Activated CD8-positive, alpha-beta T cell treated with anti-CD3 and anti-CD28 coated beads, Interleukin-2, amount 10 ng/mL, durations not matched to agents 7 days and 5 days (primary cell): ENCODE results near the gene KNOP1. TPM values are rescaled to one million over a fixed set of nuclear protein-coding genes. Genes with fewer than 3 reads are reported as not detected.
"Not testable (repeated sequence)": the region's sequence is repeated elsewhere in the genome, so short reads cannot be mapped to it uniquely, and the experiment has no call there.

ENCODE experiments used
- ATAC-seq: fragments of 150-1000 bp; cut with Tn5 transposase; one replicate; pipeline ENCODE4 v1.10.0; 2021; ENCODE audit warnings: moderate library complexity
- CTCF ChIA-PET: fragments of 350-600 bp; sonication (Branson Sonifier 250); formaldehyde crosslinking; loops from one replicate; lab custom pipeline; 2021; ENCODE audit warnings: antibody characterized with exemption; lab: Charles Lee
- POLR2A ChIA-PET: fragments of 350-600 bp; sonication (Branson Sonifier 250); formaldehyde crosslinking; loops from one replicate; lab custom pipeline; 2021; ENCODE audit warnings: antibody characterized with exemption; lab: Charles Lee
- DNase-seq: peaks from one replicate; pipeline ENCODE4 v3.0.0-alpha.2; 2020
- H3K27ac Mint-ChIP-seq: one replicate; pipeline ENCODE4 v1.8.0; 2021; ENCODE audit warnings: mild to moderate bottlenecking, mixed read lengths
- H3K27me3 Mint-ChIP-seq: one replicate; pipeline ENCODE4 v1.8.0; 2021; ENCODE audit warnings: low read depth, mixed read lengths
- H3K36me3 Mint-ChIP-seq: one replicate; pipeline ENCODE4 v1.8.0; 2021; ENCODE audit warnings: low read depth, mixed read lengths
- H3K4me1 Mint-ChIP-seq: one replicate; pipeline ENCODE4 v1.8.0; 2021; ENCODE audit warnings: low read depth, mixed read lengths
- H3K4me3 Mint-ChIP-seq: one replicate; pipeline ENCODE4 v1.8.0; 2021; ENCODE audit warnings: mild to moderate bottlenecking, mixed read lengths
- H3K9me3 Mint-ChIP-seq: one replicate; pipeline ENCODE4 v1.8.0; 2022; ENCODE audit warnings: mixed read lengths; ENCODE audit not compliant: insufficient read depth
- total RNA-seq, 2 experiments: library from RNA; stranded (reverse); gene quantifications; one replicate each; pipeline ENCODE4 v1.2.3, GENCODE V29; 2021

The KNOP1 gene
- total RNA-seq, 2 experiments from 2014 or later = 22.0 to 23.7 TPM

- ChIA-PET POLR2A (no interaction called here), CTCF (no interaction called here)
- no peak overlapping the region for H3K4me3 Mint-ChIP-seq
- peaks cover 29% of the 10 kb centered on the region for H3K4me1 Mint-ChIP-seq
- no peak overlapping the region for H3K27ac Mint-ChIP-seq
- DNase-seq (no peak), ATAC-seq (no peak)
- H3K36me3 Mint-ChIP-seq = peaks cover 46% of the 10 kb centered on the region
- H3K9me3 Mint-ChIP-seq = no peaks in the 10 kb centered on the region
- H3K27me3 Mint-ChIP-seq = no peaks in the 10 kb centered on the region
Measured at GRCh38 chr16:19688396-19689024, 29.5 kb downstream of the KNOP1 start.

- no peak overlapping the region for H3K27ac Mint-ChIP-seq
- ChIA-PET POLR2A (no interaction called here), CTCF (no interaction called here)
- H3K9me3 Mint-ChIP-seq = no peaks in the 10 kb centered on the region
- H3K36me3 Mint-ChIP-seq = peaks cover 54% of the 10 kb centered on the region
- peaks cover 29% of the 10 kb centered on the region for H3K4me1 Mint-ChIP-seq
- no peak for DNase-seq
- no peaks in the 10 kb centered on the region for H3K27me3 Mint-ChIP-seq
- no peak for ATAC-seq
- H3K4me3 Mint-ChIP-seq = no peak overlapping the region
Measured at GRCh38 chr16:19687279-19687678, 30.7 kb downstream of the KNOP1 start.

DNA sequence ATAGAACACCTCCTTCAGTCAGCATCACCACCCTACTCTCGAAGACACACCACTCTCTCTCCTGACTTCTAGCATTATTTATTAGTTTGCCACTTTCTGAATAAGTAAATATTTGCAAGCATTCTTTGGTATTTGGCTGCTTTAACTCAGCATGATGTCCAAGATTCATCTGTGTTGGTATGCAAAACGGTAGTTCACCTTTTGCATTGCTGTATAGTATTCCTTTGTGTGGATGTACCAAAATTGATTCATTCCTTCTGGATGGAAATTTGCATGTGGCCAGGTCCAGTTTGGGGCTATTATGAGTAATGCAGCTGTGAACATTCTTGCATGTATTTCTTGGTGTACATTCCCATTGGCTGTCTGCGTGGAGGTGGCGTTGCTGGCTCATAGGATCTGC lies 32.9 kb downstream of the KNOP1 start:
- DNase-seq (no peak), ATAC-seq (no peak)
- peaks cover 22% of the 10 kb centered on the region for H3K4me1 Mint-ChIP-seq
- H3K36me3 Mint-ChIP-seq = peaks cover 51% of the 10 kb centered on the region
- no peak overlapping the region for H3K27ac Mint-ChIP-seq
- H3K27me3 Mint-ChIP-seq = no peaks in the 10 kb centered on the region
- ChIA-PET CTCF (no interaction called here), POLR2A (no interaction called here)
- H3K9me3 Mint-ChIP-seq = no peaks in the 10 kb centered on the region
- no peak overlapping the region for H3K4me3 Mint-ChIP-seq

DNA sequence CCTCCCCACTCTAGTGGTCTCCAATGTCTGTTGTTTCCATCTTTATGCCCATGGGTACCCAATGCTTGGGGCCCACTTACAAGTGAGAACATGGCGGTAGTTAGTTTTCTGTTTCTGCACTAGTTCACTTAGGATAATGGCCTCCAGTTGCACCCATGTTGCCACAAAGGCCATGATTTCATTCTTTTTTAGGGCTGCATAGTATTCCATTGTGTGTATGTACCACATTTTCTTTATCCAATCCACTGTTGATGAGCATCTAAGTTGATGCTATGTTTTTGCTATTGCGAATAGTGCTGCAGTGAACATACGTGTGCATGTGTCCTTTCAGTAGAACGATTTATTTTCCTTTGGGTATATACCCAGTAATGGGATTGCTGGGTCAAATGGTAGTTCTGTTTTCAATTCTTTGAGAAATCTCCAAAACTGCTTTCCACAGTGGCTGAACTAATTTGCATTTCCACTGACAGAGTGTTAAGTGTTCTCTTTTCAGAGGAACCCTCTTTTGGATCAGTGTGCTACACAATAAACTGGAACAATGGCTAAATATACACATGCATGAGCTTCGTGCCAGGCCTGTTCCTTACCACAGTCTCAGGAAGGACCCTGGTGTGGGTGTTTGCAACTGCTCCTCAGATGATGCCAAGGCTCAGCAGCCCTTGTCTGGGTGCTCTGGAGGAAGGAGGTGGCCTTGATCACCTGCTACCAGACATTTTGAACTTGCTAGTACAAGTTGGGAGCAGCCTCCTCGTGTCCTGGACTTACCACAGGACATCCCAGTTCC lies 34.4 kb downstream of the KNOP1 start:
- H3K27ac Mint-ChIP-seq = no peak overlapping the region

GRCh38 chr16:19681637-19682036 lies 36.4 kb downstream of the KNOP1 start:
- no peak overlapping the region for H3K27ac Mint-ChIP-seq
- ChIA-PET POLR2A (no interaction called here), CTCF (interaction anchor here (1.2 kb wide), 1 partner anchor 13 kb away, joined by 3 read pairs; no protein-coding TSS in a partner anchor)
- no peaks in the 10 kb centered on the region for H3K27me3 Mint-ChIP-seq
- no peak overlapping the region for H3K4me3 Mint-ChIP-seq
- H3K36me3 Mint-ChIP-seq = peaks cover 34% of the 10 kb centered on the region
- no peaks in the 10 kb centered on the region for H3K4me1 Mint-ChIP-seq
- DNase-seq = no peak
- no peak for ATAC-seq
- H3K9me3 Mint-ChIP-seq = no peaks in the 10 kb centered on the region

More for the DNA sequence above, 34.4 kb downstream of the KNOP1 start:
- no peaks in the 10 kb centered on the region for H3K9me3 Mint-ChIP-seq
- H3K4me3 Mint-ChIP-seq = no peak overlapping the region
- peaks cover 47% of the 10 kb centered on the region for H3K36me3 Mint-ChIP-seq
- DNase-seq (no peak), ATAC-seq (no peak)
- ChIA-PET CTCF (no interaction called here), POLR2A (no interaction called here)
- peaks cover 6% of the 10 kb centered on the region for H3K4me1 Mint-ChIP-seq
- H3K27me3 Mint-ChIP-seq = no peaks in the 10 kb centered on the region

- Mint-ChIP-seq H3K36me3 (peaks cover 33% of the 10 kb centered on the region), H3K27me3 (no peaks in the 10 kb centered on the region), H3K27ac (no peak overlapping the region), H3K4me3 (no peak overlapping the region), H3K4me1 (no peaks in the 10 kb centered on the region), H3K9me3 (no peaks in the 10 kb centered on the region)
- ChIA-PET CTCF (interaction anchor here (1.1 to 1.2 kb wide), 2 partner anchors 12 to 96 kb away, joined by 3 read pairs; no protein-coding TSS in a partner anchor), POLR2A (no interaction called here)
- ATAC-seq (no peak), DNase-seq (no peak)
Measured at GRCh38 chr16:19680881-19681340, 37.1 kb downstream of the KNOP1 start.

- H3K4me1 Mint-ChIP-seq, H3K9me3 Mint-ChIP-seq, DNase-seq, CTCF ChIA-PET, POLR2A ChIA-PET, H3K27me3 Mint-ChIP-seq, ATAC-seq, H3K27ac Mint-ChIP-seq, H3K4me3 Mint-ChIP-seq: not testable (repeated sequence)
- peaks cover 22% of the 10 kb centered on the region for H3K36me3 Mint-ChIP-seq
Measured at GRCh38 chr16:19679281-19679680, 38.7 kb downstream of the KNOP1 start.

DNA sequence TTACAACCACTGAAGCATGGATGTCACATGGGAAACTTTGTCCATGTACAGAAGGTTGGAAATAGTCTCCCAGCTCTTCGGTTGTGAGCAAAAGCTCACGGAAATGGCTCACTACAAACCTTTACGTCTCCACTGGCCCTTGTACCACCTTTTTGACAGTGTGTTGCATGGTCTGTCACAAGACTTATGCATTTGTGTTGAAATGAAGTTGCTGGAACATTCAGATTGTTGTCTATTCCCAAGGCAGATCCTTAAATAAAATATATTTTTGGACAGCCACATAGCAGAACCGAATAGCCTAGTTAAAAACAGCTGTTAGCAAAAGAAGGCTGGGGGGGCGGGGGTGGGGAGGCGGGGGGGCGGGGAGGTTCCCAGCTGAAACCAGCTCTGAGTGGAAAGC lies 39.2 kb downstream of the KNOP1 start:
- ChIA-PET CTCF (no interaction called here), POLR2A (no interaction called here)
- Mint-ChIP-seq H3K36me3 (peaks cover 19% of the 10 kb centered on the region), H3K9me3 (no peaks in the 10 kb centered on the region), H3K4me3 (no peak overlapping the region), H3K4me1 (no peaks in the 10 kb centered on the region), H3K27ac (no peak overlapping the region), H3K27me3 (no peaks in the 10 kb centered on the region)
- ATAC-seq = no peak
- no peak for DNase-seq

DNA sequence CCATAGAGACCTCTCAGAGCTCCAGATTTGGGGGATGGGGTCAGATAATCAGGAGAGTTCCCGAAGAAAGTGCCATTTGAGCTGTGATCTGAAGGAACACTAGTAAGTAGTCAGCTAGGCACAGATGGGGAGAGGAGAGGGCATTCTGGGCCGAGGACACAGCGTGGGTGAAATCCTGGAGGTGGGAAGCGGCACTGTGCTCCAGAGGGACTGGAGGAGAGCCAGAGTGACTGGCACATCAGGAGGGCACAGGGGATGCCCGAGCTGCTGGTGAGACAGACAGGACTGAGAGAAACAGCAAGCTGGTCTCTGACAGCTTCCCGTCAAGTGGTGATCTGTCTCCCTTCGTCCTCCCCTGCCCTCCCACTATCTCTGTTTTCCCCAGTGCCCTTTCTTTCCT lies 40.6 kb downstream of the KNOP1 start:
- Mint-ChIP-seq H3K27me3 (no peaks in the 10 kb centered on the region), H3K9me3 (no peaks in the 10 kb centered on the region), H3K4me1 (no peaks in the 10 kb centered on the region), H3K36me3 (peaks cover 7% of the 10 kb centered on the region), H3K4me3 (no peak overlapping the region), H3K27ac (no peak overlapping the region)
- ChIA-PET CTCF (no interaction called here), POLR2A (no interaction called here)
- DNase-seq (no peak), ATAC-seq (no peak)

- ChIA-PET POLR2A (no interaction called here), CTCF (no interaction called here)
- DNase-seq (no peak), ATAC-seq (no peak)
- no peak overlapping the region for H3K4me3 Mint-ChIP-seq
- H3K27ac Mint-ChIP-seq = no peak overlapping the region
- H3K4me1 Mint-ChIP-seq = no peaks in the 10 kb centered on the region
- H3K9me3 Mint-ChIP-seq = no peaks in the 10 kb centered on the region
- H3K36me3 Mint-ChIP-seq = peaks cover 8% of the 10 kb centered on the region
- no peaks in the 10 kb centered on the region for H3K27me3 Mint-ChIP-seq
Measured at GRCh38 chr16:19674485-19674884, 43.5 kb downstream of the KNOP1 start.

DNA sequence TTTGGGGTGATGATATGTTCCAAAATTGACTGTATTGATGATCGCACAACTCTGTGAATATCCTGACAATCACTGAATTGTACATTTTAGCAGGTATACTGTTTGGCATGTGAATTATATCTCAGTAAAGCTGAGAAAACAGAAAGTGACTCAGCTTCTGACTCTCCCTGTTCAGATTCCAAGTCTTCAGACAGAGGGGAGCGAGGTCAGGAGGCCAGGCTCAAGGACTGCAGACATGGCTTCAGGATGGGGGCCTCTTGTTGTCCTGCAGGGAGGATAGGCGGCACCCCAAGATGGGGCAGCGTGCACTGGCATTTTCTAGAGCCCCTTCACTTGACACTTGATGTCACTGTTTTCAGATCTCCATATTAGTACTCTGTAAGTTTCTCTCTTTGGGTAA lies 45.6 kb downstream of the KNOP1 start:
- H3K4me3 Mint-ChIP-seq = no peak overlapping the region
- ChIA-PET POLR2A (no interaction called here), CTCF (no interaction called here)
- H3K36me3 Mint-ChIP-seq = peaks cover 8% of the 10 kb centered on the region
- no peaks in the 10 kb centered on the region for H3K27me3 Mint-ChIP-seq
- DNase-seq (no peak), ATAC-seq (no peak)
- no peaks in the 10 kb centered on the region for H3K4me1 Mint-ChIP-seq
- no peak overlapping the region for H3K27ac Mint-ChIP-seq
- H3K9me3 Mint-ChIP-seq = no peaks in the 10 kb centered on the region

DNA sequence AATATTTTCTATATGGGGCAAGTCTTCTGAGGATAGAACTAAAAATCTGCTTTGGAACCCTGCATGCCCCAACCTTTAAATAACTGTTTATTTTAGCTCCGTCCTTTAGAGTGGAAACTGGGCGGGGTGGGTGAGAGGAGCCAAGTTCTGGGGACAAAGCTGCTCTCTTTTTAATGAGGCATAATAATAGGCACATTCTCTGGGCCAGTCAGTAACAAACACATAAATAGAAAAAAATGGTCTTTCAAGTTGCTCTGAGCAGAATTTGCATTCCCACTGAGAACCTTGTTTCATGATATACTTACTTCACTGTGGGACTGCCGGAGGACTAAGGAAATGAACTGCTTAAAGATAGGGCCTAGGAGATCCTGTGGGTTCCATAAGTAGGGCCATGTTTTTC lies 51.5 kb downstream of the KNOP1 start:
- CTCF ChIA-PET = no interaction called here
- Mint-ChIP-seq H3K27me3 (no peaks in the 10 kb centered on the region), H3K4me3 (no peak overlapping the region), H3K27ac (no peak overlapping the region), H3K9me3 (peaks cover 5% of the 10 kb centered on the region), H3K36me3 (peaks cover 25% of the 10 kb centered on the region), H3K4me1 (no peaks in the 10 kb centered on the region)
- no peak for DNase-seq
- ATAC-seq = no peak
- POLR2A ChIA-PET = no interaction called here
